HCT116 (cell line): Measurements from ENCODE around the gene CPOX. TPM values are rescaled to one million over a fixed set of nuclear protein-coding genes. Genes with fewer than 3 reads are reported as not detected.
A peak's percentile ranks its signal among the peaks of the same experiment; 100 is the strongest.

Experiments used
- ATAC-seq: fragments of 200-7000 bp; cut with Tn5 transposase; 2 replicates; pipeline ENCODE4 v1.9.1; 2020; ENCODE audit warnings: mild to moderate bottlenecking, moderate library complexity
- BruUV-seq: library from RNA; stranded (reverse); fragments of 400-500 nt; replicated peaks from 2 replicates; lab custom pipeline; 2021; lab: Mats Ljungman, UMichigan
- CTCF ChIA-PET: fragments of 300-600 bp; sonication (Branson Sonifier 250); formaldehyde crosslinking; loops from one replicate; lab custom pipeline; 2021; ENCODE audit warnings: antibody characterized with exemption; lab: Charles Lee
- POLR2A ChIA-PET: fragments of 300-600, 350-600 bp; sonication (Branson Sonifier 250); formaldehyde crosslinking; loops from one replicate; lab custom pipeline; 2021; ENCODE audit warnings: antibody characterized with exemption; lab: Charles Lee
- RAD21 ChIA-PET, 2 experiments: fragments of 300-600 bp; sonication (Branson Sonifier 250); formaldehyde crosslinking; loops; one replicate each; lab custom pipeline; 2023; ENCODE audit warnings: low total read pairs in 2 of 2; ENCODE audit not compliant: uncharacterized antibody in 2 of 2, unreplicated experiment in 2 of 2, low non-redundant PET in 1 of 2; lab: Charles Lee
- DNase-seq: peaks from one replicate; pipeline ENCODE4 v3.0.0-alpha.2; 2010; ENCODE audit warnings: low read depth, low spot score
- H2AFZ ChIP-seq: fragments of 200-600 bp; shearing (Covaris generic), sonication (generic); 2 replicates; pipeline ENCODE4 v1.6.1; 2017; ENCODE audit warnings: low read depth, mixed run types, mixed read lengths, antibody characterized with exemption, low read length; ENCODE audit not compliant: poor library complexity, severe bottlenecking
- H3K27ac ChIP-seq: 2 replicates; pipeline ENCODE4 v1.5.1; 2012; ENCODE audit warnings: low read depth, low read length
- H3K27me3 ChIP-seq: fragments of 200-600 bp; sonication (generic); 2 replicates; pipeline ENCODE4 v1.6.1; 2016; ENCODE audit warnings: mixed run types, low read length, mixed read lengths; ENCODE audit not compliant: insufficient read depth
- H3K36me3 ChIP-seq, 2 experiments: fragments of 200-500 bp in 1 of 2; fragments of 200-600 bp in 1 of 2; sonication (Bioruptor generic) in 1 of 2; sonication (generic) in 1 of 2; 2 replicates each; pipeline versions ENCODE4 v1.5.1 to v1.6.1; 2014 to 2016; ENCODE audit warnings: low read length in 2 of 2, inconsistent platforms in 1 of 2, mixed read lengths in 1 of 2, mixed run types in 1 of 2; ENCODE audit not compliant: insufficient read depth in 2 of 2, control insufficient read depth in 1 of 2
- H3K4me1 ChIP-seq, 2 experiments: fragments of 200-600 bp in 1 of 2; sonication (generic) in 1 of 2; 2 replicates each; pipeline versions ENCODE4 v1.5.1 to v1.6.1; 2012 to 2017; ENCODE audit warnings: low read length in 2 of 2, inconsistent platforms in 1 of 2, mild to moderate bottlenecking in 1 of 2, mixed read lengths in 1 of 2, mixed run types in 1 of 2, moderate library complexity in 1 of 2; ENCODE audit not compliant: insufficient read depth in 2 of 2, control insufficient read depth in 1 of 2
- H3K4me2 ChIP-seq: fragments of 200-600 bp; sonication (generic); 2 replicates; pipeline ENCODE4 v1.6.1; 2017; ENCODE audit warnings: mixed run types, low read length, mixed read lengths
- H3K4me3 ChIP-seq, 2 experiments: fragments of 200-600 bp in 1 of 2; sonication (generic) in 1 of 2; replicated peaks in 1 of 2; 2 replicates each; pipeline ENCODE4 v1.5.1; 2011 to 2016; ENCODE audit warnings: low read length in 2 of 2, control low read depth in 1 of 2, low read depth in 1 of 2, mild to moderate bottlenecking in 1 of 2, mixed read lengths in 1 of 2, mixed run types in 1 of 2
- H3K79me2 ChIP-seq: fragments of 200-600 bp; sonication (generic); 2 replicates; pipeline ENCODE4 v1.6.1; 2017; ENCODE audit warnings: mild to moderate bottlenecking, mixed run types, low read length, moderate library complexity, mixed read lengths; ENCODE audit not compliant: insufficient read depth
- H3K9ac ChIP-seq: fragments of 200-600 bp; sonication (generic); 2 replicates; pipeline ENCODE4 v1.6.1; 2016; ENCODE audit warnings: low read length, mixed read lengths
- H3K9me2 ChIP-seq: fragments of 200-600 bp; sonication (generic), shearing (Covaris generic); 2 replicates; pipeline ENCODE4 v1.6.1; 2017; ENCODE audit warnings: mixed run types, mild to moderate bottlenecking, moderate library complexity; ENCODE audit not compliant: insufficient read depth
- H3K9me3 ChIP-seq, 2 experiments: fragments of 200-500 bp in 1 of 2; fragments of 200-600 bp in 1 of 2; sonication (Bioruptor generic) in 1 of 2; sonication (generic) in 1 of 2; 2 replicates each; pipeline ENCODE4 v1.6.1; 2014 to 2017; ENCODE audit warnings: low read length in 2 of 2, mixed read lengths in 2 of 2, inconsistent platforms in 1 of 2, low read depth in 1 of 2, mild to moderate bottlenecking in 1 of 2, mixed run types in 1 of 2, moderate library complexity in 1 of 2; ENCODE audit not compliant: control insufficient read depth in 1 of 2, insufficient read depth in 1 of 2
- H4K20me1 ChIP-seq: fragments of 200-600 bp; sonication (generic), shearing (Covaris generic); 2 replicates; pipeline ENCODE4 v1.6.1; 2017; ENCODE audit warnings: mixed run types, mild to moderate bottlenecking, moderate library complexity; ENCODE audit not compliant: insufficient read depth
- CBX3 ChIP-seq: IDR thresholded peaks from 2 replicates; pipeline ENCODE4 v1.6.1; 2012; ENCODE audit warnings: low read depth
- ELF1 ChIP-seq: IDR thresholded peaks from 2 replicates; pipeline ENCODE4 v1.6.1; 2012; ENCODE audit warnings: low read depth, borderline replicate concordance
- EZH2 ChIP-seq: fragments of 200-600 bp; sonication (generic); IDR thresholded peaks from 2 replicates; pipeline ENCODE4 v1.6.1; 2017; ENCODE audit warnings: antibody characterized with exemption, mixed run types
- EZH2phosphoT487 ChIP-seq: fragments of 200-600 bp; IDR thresholded peaks from 2 replicates; pipeline ENCODE4 v1.6.1; 2018; ENCODE audit warnings: antibody characterized with exemption, borderline replicate concordance
- FOSL1 ChIP-seq: IDR thresholded peaks from 2 replicates; pipeline ENCODE4 v1.6.1; 2012; ENCODE audit warnings: low read depth
- JUND ChIP-seq: IDR thresholded peaks from 2 replicates; pipeline ENCODE4 v1.6.1; 2012
- REST ChIP-seq: IDR thresholded peaks from 2 replicates; pipeline ENCODE4 v1.6.1; 2012; ENCODE audit warnings: low read depth
- SIN3A ChIP-seq: IDR thresholded peaks from 2 replicates; pipeline ENCODE4 v1.6.1; 2012; ENCODE audit warnings: low read depth
- SP1 ChIP-seq: IDR thresholded peaks from 2 replicates; pipeline ENCODE4 v1.6.1; 2012; ENCODE audit warnings: low read depth
- TCF7L2 ChIP-seq: IDR thresholded peaks from 2 replicates; pipeline ENCODE4 v1.7.0; 2011; ENCODE audit warnings: borderline replicate concordance, inconsistent platforms; ENCODE audit not compliant: insufficient read depth, insufficient read length; ENCODE audit errors: extremely low read depth
- YY1 ChIP-seq: IDR thresholded peaks from 2 replicates; pipeline ENCODE4 v1.6.1; 2011; ENCODE audit warnings: low read length, low read depth, moderate library complexity, mild to moderate bottlenecking; ENCODE audit not compliant: insufficient replicate concordance; ENCODE audit errors: extremely low read depth
- ZBTB33 ChIP-seq: IDR thresholded peaks from 2 replicates; pipeline ENCODE4 v1.6.1; 2011; ENCODE audit warnings: mild to moderate bottlenecking, low read length, moderate library complexity; ENCODE audit not compliant: insufficient replicate concordance; ENCODE audit errors: extremely low read depth
- ZFX ChIP-seq: fragments of 450-650 bp; IDR thresholded peaks from 2 replicates; pipeline ENCODE4 v1.6.1; 2017
- intact Hi-C: fragments of 100-400 bp; cut with micrococcal nuclease; formaldehyde crosslinking; loops from 2 replicates; pipeline ENCODE4 v1.10.0; 2022
- total RNA-seq: library from RNA; stranded (reverse); gene quantifications from one replicate; pipeline ENCODE4 v1.2.1, GENCODE V29; 2021; ENCODE audit not compliant: unreplicated experiment

Gene CPOX
- total RNA-seq, 1 experiment from 2014 or later: 353 TPM

GRCh38 chr3:98555025-98555379 lies 38.4 kb downstream of the CPOX start (continued):
- TF ChIP-seq ZBTB33 (no peak), JUND (peak; percentile 90), TCF7L2 (peak; percentile 88), REST (no peak), ELF1 (no peak), EZH2phosphoT487 (no peak), ZFX (no peak)

DNA sequence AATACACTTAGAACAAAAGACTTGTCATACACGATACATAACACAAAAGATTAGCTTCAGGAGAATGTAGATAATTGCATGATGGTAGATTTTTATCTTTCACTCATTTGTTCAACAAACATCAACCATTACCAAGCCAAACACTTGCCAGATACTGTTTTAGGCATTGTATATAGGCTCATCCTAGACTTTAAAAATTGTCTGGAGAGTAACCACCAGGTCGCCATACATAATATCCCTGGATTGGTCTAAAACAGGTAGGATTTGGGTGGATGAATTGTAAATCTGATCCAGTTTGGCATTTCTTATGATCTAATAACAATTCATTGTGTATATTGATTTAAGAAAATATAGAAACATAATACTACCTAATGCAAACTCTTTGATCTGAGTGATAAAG lies 38.8 kb downstream of the CPOX start:
- no peaks in the 10 kb centered on the region for H3K9me3 ChIP-seq
- no peak for DNase-seq
- peak overlapping the region; percentile 98 for H3K27ac ChIP-seq
- H3K4me3 ChIP-seq: peak overlapping the region; percentile 10 to 40
- H3K9me2 ChIP-seq: no peaks in the 10 kb centered on the region
- no peaks in the 10 kb centered on the region for H3K36me3 ChIP-seq
- ChIA-PET CTCF (no interaction called here), POLR2A (interaction anchor here (0.7 to 3.7 kb wide), 15 partner anchors 9 to 427 kb away, joined by 3 to 19 read pairs (median 4); partner anchors contain the start of gene CLDND1), RAD21 (no interaction called here)
- peaks cover 66 to 87% of the 10 kb centered on the region in 2 experiments for H3K4me1 ChIP-seq
- H3K4me2 ChIP-seq: peak overlapping the region; percentile 60
- no peaks in the 10 kb centered on the region for H3K27me3 ChIP-seq
- peak overlapping the region; percentile 71 for H3K9ac ChIP-seq
- intact Hi-C loops: no loop called here
- no peaks in the 10 kb centered on the region for H4K20me1 ChIP-seq
- ATAC-seq: no peak
- peaks cover 51% of the 10 kb centered on the region for H3K79me2 ChIP-seq
- H2AFZ ChIP-seq: no peak overlapping the region
- BruUV-seq: TSS peak; percentile 52
- TF ChIP-seq ELF1: no peak
- no peak for TF ChIP-seq SP1
- no peak for TF ChIP-seq YY1
- TF ChIP-seq EZH2: no peak
- TF ChIP-seq FOSL1: no peak
- TF ChIP-seq ZBTB33: no peak
- TF ChIP-seq CBX3: no peak
- no peak for TF ChIP-seq REST
- no peak for TF ChIP-seq ZFX
- TF ChIP-seq SIN3A: no peak
- TF ChIP-seq EZH2phosphoT487: no peak
